GM19395 (cell line): ENCODE results near the gene CHKB.
A peak's percentile ranks its signal among the peaks of the same experiment; 100 is the strongest.

Source experiments
- ATAC-seq: cut with Tn5 transposase; IDR thresholded peaks from one replicate; pipeline ENCODE4 v1.9.1; 2021; ENCODE audit warnings: mild to moderate bottlenecking, moderate library complexity; ENCODE audit not compliant: unreplicated experiment

The CHKB gene

GRCh38 chr22:50575426-50575941 lies 7.2 kb downstream of the CHKB start:
- no peak for ATAC-seq

- ATAC-seq = no peak
These were observed 8.3 kb downstream of the CHKB start for GRCh38 chr22:50574383-50574755.

GRCh38 chr22:50573491-50574382 lies 8.9 kb downstream of the CHKB start:
- no peak for ATAC-seq

GRCh38 chr22:50572965-50573364 lies 9.7 kb downstream of the CHKB start:
- no peak for ATAC-seq

GRCh38 chr22:50571264-50572175 lies 11.1 kb downstream of the CHKB start:
- ATAC-seq = no peak

GRCh38 chr22:50570861-50571260 lies 11.8 kb downstream of the CHKB start:
- no peak for ATAC-seq

- no peak for ATAC-seq
These were observed 12.6 kb downstream of the CHKB start for GRCh38 chr22:50569896-50570535.

GRCh38 chr22:50569041-50569459 lies 13.6 kb downstream of the CHKB start:
- no peak for ATAC-seq

- no peak for ATAC-seq
These were observed 14.0 kb downstream of the CHKB start for GRCh38 chr22:50568626-50569025.

- ATAC-seq = no peak
These were observed 14.9 kb downstream of the CHKB start for GRCh38 chr22:50567721-50568252.

- no peak for ATAC-seq
These were observed 18.4 kb downstream of the CHKB start for GRCh38 chr22:50564289-50564688.

- no peak for ATAC-seq
These were observed 19.1 kb downstream of the CHKB start for GRCh38 chr22:50563413-50564160.

GRCh38 chr22:50562523-50563412 lies 19.9 kb downstream of the CHKB start, which contains the start of gene SYCE3:
Gene SYCE3 (minus strand): TSS chr22:50562919. CDS start chr22:50556405, 6,514 bp downstream.
- ATAC-seq = peak; percentile 97

- no peak for ATAC-seq
These were observed 21.0 kb downstream of the CHKB start for GRCh38 chr22:50561401-50562358.

- no peak for ATAC-seq
These were observed 22.6 kb downstream of the CHKB start for GRCh38 chr22:50560034-50560433.

GRCh38 chr22:50556703-50557102 lies 25.9 kb downstream of the CHKB start:
- no peak for ATAC-seq

GRCh38 chr22:50553310-50553709 lies 29.3 kb downstream of the CHKB start:
- no peak for ATAC-seq
